Loucy (cell line): ENCODE data around the gene TRIM29.
"Not testable (repeated sequence)": the region's sequence is repeated elsewhere in the genome, so short reads cannot be mapped to it uniquely, and the experiment has no call there.

Source experiments
- H2AFZ ChIP-seq: fragments of 200-600 bp; sonication (generic); 2 replicates; pipeline ENCODE4 v1.6.0; 2016; ENCODE audit warnings: antibody characterized with exemption, mild to moderate bottlenecking, low read length, moderate library complexity
- H3F3A ChIP-seq: fragments of 200-600 bp; 2 replicates; pipeline ENCODE4 v1.6.0; 2016; ENCODE audit warnings: antibody characterized with exemption, low read depth, mild to moderate bottlenecking
- H3K27me3 ChIP-seq: fragments of 200-600 bp; sonication (generic); 2 replicates; pipeline ENCODE4 v1.6.1; 2014; ENCODE audit warnings: low read length, mild to moderate bottlenecking; ENCODE audit not compliant: insufficient read depth, poor library complexity, severe bottlenecking
- H3K36me3 ChIP-seq: fragments of 200-600 bp; sonication (generic); 2 replicates; pipeline ENCODE4 v1.6.1; 2016; ENCODE audit warnings: low read length; ENCODE audit not compliant: insufficient read depth
- H3K4me1 ChIP-seq: fragments of 200-600 bp; sonication (generic); 2 replicates; pipeline ENCODE4 v1.5.1; 2014; ENCODE audit warnings: low read length, mild to moderate bottlenecking; ENCODE audit not compliant: insufficient read depth, poor library complexity, severe bottlenecking
- H3K4me2 ChIP-seq: fragments of 200-600 bp; sonication (generic); 2 replicates; pipeline ENCODE4 v1.6.0; 2014; ENCODE audit warnings: antibody characterized with exemption, low read length, low read depth, mild to moderate bottlenecking; ENCODE audit not compliant: poor library complexity, severe bottlenecking
- H3K4me3 ChIP-seq: fragments of 200-600 bp; sonication (generic); 2 replicates; pipeline ENCODE4 v1.5.1; 2014; ENCODE audit warnings: low read length, mild to moderate bottlenecking, mixed read lengths; ENCODE audit not compliant: poor library complexity, severe bottlenecking
- H3K79me2 ChIP-seq: fragments of 200-600 bp; sonication (generic); 2 replicates; pipeline ENCODE4 v1.6.1; 2014; ENCODE audit warnings: low read length; ENCODE audit not compliant: insufficient read depth
- H3K9ac ChIP-seq: fragments of 200-600 bp; sonication (generic); 2 replicates; pipeline ENCODE4 v1.6.0; 2014; ENCODE audit warnings: mild to moderate bottlenecking, low read depth, low read length, moderate library complexity; ENCODE audit not compliant: poor library complexity, severe bottlenecking
- H3K9me2 ChIP-seq: fragments of 200-600 bp; sonication (generic); replicated peaks from 2 replicates; pipeline ENCODE4 v1.6.1; 2016; ENCODE audit warnings: low read depth, low read length, mixed read lengths
- H3K9me3 ChIP-seq: fragments of 200-600 bp; sonication (generic); 2 replicates; pipeline ENCODE4 v1.6.1; 2014; ENCODE audit warnings: mild to moderate bottlenecking, antibody characterized with exemption, low read length, low read depth; ENCODE audit not compliant: insufficient read depth
- H4K20me1 ChIP-seq: fragments of 200-600 bp; sonication (generic); 2 replicates; pipeline ENCODE4 v1.6.0; 2014; ENCODE audit warnings: antibody characterized with exemption, low read length, mild to moderate bottlenecking; ENCODE audit not compliant: insufficient read depth, poor library complexity, severe bottlenecking
- EZH2phosphoT487 ChIP-seq: fragments of 200-600 bp; IDR thresholded peaks from 2 replicates; pipeline ENCODE4 v1.6.1; 2018; ENCODE audit warnings: antibody characterized with exemption, mild to moderate bottlenecking, moderate library complexity, borderline replicate concordance
- TF ChIP-seq, protein P1 (sequence below): fragments of 200-600 bp; sonication (generic); conservative IDR thresholded peaks from 2 replicates; pipeline ENCODE4 v1.5.1; 2014; ENCODE audit warnings: mild to moderate bottlenecking, antibody characterized with exemption, low read length

Gene TRIM29

DNA sequence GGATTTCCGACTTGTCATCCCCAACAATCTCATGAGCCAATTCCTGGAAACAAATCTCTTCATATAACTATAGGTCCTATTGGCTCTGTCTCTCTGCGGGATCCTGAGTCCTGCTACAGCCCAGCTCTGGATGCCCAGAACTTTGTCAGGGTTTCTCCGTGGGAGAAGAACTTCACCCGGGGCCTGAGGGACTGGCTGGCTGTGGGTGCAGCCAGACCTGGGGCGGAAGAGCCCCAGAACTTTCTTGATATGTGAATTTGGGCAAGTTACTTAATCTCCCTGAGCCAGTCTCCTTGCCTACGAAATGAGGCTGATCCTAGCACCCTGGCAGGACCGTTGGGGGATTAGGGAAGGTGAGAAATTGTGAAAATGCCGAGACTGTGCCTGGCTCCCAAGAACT lies 6.6 kb upstream of the TRIM29 start:
- H3K27me3 ChIP-seq = peaks cover 4% of the 10 kb centered on the region

DNA sequence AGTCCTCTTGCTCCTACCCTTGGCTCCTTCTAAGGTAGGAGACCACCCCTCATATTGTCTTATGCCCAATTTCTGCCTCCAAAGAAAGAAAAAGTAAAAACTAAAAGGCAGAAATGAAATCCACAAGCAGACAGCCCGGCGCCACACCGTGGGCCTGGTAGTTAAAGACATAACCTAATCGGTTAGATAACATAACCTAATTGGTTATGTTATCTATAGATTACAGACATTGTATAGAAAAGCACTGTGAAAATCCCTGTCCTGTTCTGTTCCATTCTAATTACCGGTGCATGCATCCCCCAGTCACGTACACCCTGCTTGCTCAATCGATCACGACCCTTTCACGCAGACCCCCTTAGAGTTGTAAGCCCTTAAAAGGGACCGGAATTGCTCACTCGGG lies 5.6 kb upstream of the TRIM29 start:
- not testable (repeated sequence) for H3K4me3 ChIP-seq, H3K4me1 ChIP-seq, H3K79me2 ChIP-seq, H3K27me3 ChIP-seq, H3K9me3 ChIP-seq, H3F3A ChIP-seq, H2AFZ ChIP-seq, H4K20me1 ChIP-seq, H3K36me3 ChIP-seq, H3K9me2 ChIP-seq, H3K9ac ChIP-seq, H3K4me2 ChIP-seq

More for the DNA sequence above, 6.6 kb upstream of the TRIM29 start:
- no peaks in the 10 kb centered on the region for H3K79me2 ChIP-seq
- no peaks in the 10 kb centered on the region for H3K36me3 ChIP-seq
- no peak overlapping the region for H2AFZ ChIP-seq
- no peaks in the 10 kb centered on the region for H3K9me2 ChIP-seq
- no peaks in the 10 kb centered on the region for H3K4me1 ChIP-seq
- H3K4me2 ChIP-seq = no peak overlapping the region
- H3K9me3 ChIP-seq = no peaks in the 10 kb centered on the region
- H3K4me3 ChIP-seq = no peak overlapping the region
- H3F3A ChIP-seq = no peaks in the 10 kb centered on the region
- TF ChIP-seq, protein P1, sequence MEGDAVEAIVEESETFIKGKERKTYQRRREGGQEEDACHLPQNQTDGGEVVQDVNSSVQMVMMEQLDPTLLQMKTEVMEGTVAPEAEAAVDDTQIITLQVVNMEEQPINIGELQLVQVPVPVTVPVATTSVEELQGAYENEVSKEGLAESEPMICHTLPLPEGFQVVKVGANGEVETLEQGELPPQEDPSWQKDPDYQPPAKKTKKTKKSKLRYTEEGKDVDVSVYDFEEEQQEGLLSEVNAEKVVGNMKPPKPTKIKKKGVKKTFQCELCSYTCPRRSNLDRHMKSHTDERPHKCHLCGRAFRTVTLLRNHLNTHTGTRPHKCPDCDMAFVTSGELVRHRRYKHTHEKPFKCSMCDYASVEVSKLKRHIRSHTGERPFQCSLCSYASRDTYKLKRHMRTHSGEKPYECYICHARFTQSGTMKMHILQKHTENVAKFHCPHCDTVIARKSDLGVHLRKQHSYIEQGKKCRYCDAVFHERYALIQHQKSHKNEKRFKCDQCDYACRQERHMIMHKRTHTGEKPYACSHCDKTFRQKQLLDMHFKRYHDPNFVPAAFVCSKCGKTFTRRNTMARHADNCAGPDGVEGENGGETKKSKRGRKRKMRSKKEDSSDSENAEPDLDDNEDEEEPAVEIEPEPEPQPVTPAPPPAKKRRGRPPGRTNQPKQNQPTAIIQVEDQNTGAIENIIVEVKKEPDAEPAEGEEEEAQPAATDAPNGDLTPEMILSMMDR = no peak
- no peak for TF ChIP-seq EZH2phosphoT487
- H3K9ac ChIP-seq = no peak overlapping the region
- H4K20me1 ChIP-seq = no peaks in the 10 kb centered on the region

DNA sequence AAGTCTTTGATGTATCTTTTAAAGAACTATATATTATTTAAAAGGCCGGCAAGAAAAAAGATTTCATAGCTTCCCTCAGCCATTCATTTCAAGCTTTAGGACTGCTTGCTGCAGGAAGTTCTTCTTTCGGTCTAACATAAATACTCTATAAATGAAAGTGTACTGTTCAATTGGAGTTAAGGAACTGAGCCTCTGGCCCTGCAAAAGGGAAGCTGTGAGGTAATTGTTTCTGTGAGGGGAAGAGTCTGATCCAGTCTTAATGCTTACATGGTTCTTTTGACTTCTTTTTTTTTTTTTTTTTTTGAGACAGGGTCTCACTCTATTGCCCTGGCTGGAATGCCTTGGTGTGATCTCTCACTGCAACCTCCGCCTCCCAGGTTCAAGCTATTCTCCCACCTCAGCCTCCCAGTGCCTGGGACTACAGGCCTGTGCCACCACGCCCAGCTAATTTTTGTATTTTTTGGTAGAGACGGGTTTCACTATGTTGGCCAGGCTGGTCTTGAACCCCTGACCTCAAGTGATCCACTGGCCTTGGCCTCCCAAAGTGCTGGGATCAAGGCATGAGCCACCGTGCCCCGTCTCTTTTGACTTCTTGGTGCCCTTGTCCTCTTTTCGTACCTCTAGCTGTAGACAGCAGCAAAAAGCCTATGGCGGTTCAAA lies 4.7 kb upstream of the TRIM29 start:
- Histone ChIP-seq H3K27me3 (peaks cover 4% of the 10 kb centered on the region), H3K9me2 (no peaks in the 10 kb centered on the region), H3K79me2 (no peaks in the 10 kb centered on the region), H3K4me1 (no peaks in the 10 kb centered on the region), H2AFZ (no peak overlapping the region), H3K36me3 (no peaks in the 10 kb centered on the region), H3K9me3 (no peaks in the 10 kb centered on the region), H3F3A (no peaks in the 10 kb centered on the region), H3K9ac (no peak overlapping the region), H3K4me3 (no peak overlapping the region), H3K4me2 (no peak overlapping the region), H4K20me1 (no peaks in the 10 kb centered on the region)
- TF ChIP-seq, protein P1 = no peak

DNA sequence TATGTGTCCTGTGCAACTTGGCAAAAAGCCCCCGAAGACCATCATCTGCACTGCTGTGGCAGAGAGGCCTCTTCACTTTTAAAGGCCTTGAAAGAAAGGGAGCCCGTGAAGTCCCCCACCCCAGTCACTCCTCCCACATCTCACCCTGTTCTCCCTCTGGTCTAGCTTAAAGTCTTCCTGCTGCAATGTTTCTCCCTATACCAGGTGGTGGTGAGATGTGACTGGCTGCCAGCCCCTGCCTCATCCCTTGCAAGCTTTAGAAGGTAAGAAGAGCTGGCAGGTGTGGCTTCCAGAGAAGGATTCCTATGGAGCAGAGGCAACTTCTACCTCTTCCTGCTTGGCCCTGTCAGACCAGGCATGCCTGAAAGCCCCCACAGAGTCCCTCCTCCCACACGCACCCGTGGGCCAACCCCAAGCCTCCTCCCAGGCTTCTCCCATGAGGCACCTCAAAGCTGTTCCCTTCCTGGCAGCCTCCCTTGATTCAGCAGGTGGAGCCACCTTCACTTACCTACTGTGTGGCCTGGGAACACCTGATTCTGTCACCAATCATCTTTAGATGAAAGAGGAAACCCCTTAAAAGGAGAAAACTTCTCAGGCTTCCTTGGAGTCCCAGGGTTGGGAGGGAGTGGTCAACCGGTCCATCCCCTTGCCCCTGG lies 4.0 kb upstream of the TRIM29 start:
- H3K4me2 ChIP-seq = no peak overlapping the region
- H3K4me1 ChIP-seq = no peaks in the 10 kb centered on the region
- H3K79me2 ChIP-seq = no peaks in the 10 kb centered on the region
- H3K27me3 ChIP-seq = peaks cover 4% of the 10 kb centered on the region
- H2AFZ ChIP-seq = no peak overlapping the region
- no peak overlapping the region for H3K4me3 ChIP-seq
- no peaks in the 10 kb centered on the region for H3K36me3 ChIP-seq
- no peaks in the 10 kb centered on the region for H4K20me1 ChIP-seq
- no peak overlapping the region for H3K9ac ChIP-seq
- H3K9me2 ChIP-seq = no peaks in the 10 kb centered on the region
- H3K9me3 ChIP-seq = no peaks in the 10 kb centered on the region
- H3F3A ChIP-seq = no peaks in the 10 kb centered on the region
- TF ChIP-seq, protein P1 = no peak
- TF ChIP-seq EZH2phosphoT487 = no peak
